GM21737 (cell line): ENCODE results near the gene PLPPR2.
"Not testable (repeated sequence)": the region's sequence is repeated elsewhere in the genome, so short reads cannot be mapped to it uniquely, and the experiment has no call there.

ENCODE experiments used
- ATAC-seq: cut with Tn5 transposase; IDR thresholded peaks from one replicate; pipeline ENCODE4 v1.9.1; 2021; ENCODE audit warnings: mild to moderate bottlenecking, moderate library complexity; ENCODE audit not compliant: unreplicated experiment

The PLPPR2 gene

DNA sequence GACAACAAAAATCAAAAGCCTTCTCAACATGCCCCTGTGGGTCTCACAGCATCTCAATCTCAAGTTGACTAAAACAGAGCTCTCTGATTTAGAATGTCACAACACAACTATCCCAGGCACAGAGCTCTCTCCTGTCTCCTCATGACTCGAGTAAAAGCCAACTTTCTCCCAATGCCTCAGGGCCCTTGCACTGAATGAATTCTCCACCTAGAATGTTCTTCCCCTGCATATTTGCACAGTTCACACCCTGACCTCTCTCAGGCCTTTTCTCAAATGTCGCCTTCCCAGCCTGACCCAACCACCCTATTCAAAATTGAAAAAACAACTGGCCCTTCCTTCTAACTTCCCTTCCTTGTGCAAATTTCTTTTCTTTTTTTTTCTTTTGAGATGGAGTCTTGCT, 15.5 kb downstream of the PLPPR2 start:
- no peak for ATAC-seq

DNA sequence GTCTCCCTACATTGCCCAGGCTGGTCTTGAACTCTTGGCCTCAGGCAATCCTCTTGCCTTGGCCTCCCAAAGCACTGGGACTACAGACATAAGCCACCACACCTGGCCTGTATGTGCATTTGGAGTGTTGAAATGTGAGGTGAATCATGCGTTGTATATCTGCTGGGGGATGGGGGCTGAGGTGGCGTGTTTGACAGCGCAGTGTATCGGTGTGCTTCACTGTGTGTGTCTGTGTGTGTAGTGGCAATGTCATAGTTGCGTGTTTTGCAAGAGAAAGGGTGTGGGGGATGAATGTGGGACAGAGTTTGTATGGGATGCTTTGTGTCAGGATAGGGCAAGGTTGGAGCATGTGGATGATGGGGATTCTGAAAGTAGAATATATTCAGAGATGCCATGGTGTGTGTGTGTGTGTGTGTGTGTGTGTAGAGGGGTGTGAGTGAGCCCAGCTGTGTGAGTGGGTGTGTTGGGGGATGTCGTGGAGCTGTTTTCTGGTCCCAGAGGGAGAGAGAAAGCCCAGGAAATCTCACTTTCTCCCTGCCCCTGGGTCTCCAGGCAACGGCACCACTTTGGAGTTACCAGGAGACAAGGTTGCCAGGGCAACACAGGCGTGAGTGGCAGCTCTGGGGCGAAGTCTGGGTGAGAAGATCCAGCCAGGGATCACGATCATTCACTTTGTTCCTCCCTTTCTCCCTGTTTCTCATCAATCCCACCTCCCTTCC, 18.1 kb downstream of the PLPPR2 start:
- no peak for ATAC-seq

DNA sequence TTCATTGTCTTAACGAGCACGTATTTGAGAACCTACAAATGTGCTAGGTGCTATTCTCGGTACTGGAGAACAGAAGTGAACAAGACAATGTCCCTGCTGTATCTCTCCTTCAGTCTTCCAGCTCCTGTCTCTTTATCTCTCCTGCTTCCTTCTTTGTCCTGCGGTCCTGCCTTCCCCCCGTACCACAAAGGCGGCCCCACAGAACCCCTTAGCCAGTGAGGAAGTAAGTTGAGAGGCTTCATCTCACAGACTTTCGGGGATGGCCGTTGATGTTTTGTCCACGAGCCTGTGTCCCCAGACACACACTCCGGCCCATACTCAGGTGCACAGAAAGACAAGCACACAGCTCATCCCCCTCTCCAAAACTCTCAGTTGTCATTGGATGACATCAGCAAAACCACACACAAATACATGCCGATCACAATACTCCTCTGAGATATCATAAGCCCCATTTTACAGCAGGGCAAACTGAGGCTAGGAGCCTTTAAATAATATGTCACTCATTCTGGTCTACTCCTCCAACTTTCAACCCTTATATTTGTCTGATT, 18.7 kb downstream of the PLPPR2 start:
- no peak for ATAC-seq

DNA sequence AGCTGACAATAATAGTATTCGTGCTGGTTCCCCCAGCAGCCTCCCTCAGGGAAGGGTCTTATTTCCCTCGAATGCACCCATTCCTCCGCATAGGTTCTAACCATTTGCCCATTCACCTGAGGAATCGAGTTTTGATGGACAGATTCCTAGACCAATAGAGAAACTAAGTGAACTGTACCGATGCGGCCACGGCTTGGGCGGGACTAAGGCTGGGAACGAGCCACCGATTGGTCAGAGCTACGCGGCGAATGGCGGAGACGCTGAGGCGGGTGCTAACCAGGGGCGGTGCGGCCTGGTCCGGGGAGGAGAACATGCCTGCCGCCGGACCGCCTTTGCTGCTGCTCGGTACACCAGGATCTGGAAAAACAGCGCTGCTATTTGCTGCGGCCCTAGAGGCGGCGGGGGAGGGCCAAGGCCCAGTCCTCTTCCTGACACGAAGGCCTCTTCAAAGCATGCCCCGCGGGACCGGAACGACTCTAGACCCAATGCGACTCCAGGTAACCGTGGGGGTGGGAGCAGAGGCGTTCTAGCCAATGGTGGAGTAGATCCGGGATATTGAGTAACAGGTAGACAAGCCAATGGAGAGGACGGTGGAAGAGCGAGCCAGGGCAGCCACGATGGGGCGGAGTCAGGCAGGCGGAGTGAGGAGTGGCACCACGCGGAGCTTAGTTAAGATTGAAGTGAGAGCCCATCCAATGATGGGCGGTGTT, 19.4 kb downstream of the PLPPR2 start, which contains the start of gene SWSAP1:
Gene SWSAP1, plus strand, starts transcription at position 234 of the 710 bp plus-strand sequence. Its CDS starts 15 bp downstream, at position 249.
- peak; percentile 78 for ATAC-seq

DNA sequence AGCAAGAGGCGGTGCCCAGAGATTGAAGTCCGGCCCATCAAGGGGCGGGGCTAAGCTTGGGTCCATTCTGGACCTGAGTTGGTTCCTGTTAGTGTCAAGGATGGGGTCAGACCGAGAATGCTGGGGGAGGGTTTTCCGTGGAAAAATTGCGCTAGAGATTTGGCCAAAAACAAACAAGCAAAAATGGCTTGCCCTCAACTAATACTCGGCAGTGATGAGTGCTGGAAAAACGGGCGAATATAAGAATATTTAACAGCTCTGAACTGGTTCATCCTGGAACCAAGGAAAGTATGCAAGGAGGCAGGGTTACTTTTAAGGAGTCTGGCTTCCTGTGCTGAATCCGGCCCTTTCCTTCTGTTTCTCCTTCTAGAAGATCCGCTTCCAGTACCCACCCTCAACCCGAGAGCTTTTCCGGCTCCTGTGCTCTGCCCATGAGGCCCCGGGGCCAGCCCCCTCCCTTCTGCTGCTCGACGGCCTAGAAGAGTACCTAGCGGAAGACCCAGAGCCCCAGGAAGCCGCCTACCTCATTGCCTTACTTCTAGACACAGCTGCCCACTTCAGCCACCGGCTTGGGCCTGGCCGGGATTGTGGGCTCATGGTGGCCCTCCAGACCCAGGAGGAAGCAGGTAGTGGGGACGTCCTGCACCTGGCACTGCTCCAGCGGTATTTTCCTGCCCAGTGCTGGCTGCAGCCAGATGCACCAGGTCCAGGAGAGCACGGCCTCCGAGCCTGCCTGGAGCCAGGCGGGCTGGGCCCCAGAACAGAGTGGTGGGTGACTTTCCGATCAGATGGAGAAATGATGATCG, 20.1 kb downstream of the PLPPR2 start:
- ATAC-seq = peak; percentile 32

DNA sequence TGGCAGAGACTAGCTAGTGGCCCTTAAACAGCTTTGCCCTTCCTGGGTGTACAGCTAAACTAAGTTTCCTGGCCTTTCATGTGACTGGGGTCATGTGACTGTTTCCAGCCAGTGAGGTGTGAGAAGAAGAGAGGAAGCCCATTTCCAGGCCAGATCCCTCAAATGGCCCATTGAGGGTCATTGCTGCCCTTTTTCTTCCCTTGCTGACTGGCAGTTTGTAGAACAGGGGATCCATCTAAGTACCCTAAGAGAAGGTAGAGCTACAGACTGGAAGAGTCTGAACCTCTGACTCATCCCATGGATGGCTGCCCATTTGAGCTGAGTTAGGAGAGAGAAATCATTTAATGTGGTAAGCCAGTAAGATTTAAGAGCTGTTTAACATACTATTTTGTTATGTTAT, 22.0 kb downstream of the PLPPR2 start:
- no peak for ATAC-seq

DNA sequence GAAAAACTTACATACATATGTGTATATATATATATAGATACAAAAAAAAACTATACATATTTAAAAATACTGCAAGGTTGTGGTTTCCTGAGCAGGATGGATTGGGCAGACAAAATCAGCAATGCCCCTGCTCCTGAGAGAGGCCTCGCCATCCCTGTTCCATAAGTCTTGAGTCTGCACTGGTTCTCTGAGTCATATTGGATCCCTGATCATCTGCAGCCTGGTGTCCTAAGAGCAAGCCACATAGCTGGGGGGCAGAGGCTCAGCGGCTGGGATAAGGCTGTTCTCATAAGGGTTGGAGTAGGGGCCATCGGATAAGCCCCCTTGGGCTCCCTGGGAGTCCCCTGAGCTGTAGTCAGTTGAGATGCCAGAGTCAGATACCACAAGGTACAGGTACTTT, 22.5 kb downstream of the PLPPR2 start:
- no peak for ATAC-seq

DNA sequence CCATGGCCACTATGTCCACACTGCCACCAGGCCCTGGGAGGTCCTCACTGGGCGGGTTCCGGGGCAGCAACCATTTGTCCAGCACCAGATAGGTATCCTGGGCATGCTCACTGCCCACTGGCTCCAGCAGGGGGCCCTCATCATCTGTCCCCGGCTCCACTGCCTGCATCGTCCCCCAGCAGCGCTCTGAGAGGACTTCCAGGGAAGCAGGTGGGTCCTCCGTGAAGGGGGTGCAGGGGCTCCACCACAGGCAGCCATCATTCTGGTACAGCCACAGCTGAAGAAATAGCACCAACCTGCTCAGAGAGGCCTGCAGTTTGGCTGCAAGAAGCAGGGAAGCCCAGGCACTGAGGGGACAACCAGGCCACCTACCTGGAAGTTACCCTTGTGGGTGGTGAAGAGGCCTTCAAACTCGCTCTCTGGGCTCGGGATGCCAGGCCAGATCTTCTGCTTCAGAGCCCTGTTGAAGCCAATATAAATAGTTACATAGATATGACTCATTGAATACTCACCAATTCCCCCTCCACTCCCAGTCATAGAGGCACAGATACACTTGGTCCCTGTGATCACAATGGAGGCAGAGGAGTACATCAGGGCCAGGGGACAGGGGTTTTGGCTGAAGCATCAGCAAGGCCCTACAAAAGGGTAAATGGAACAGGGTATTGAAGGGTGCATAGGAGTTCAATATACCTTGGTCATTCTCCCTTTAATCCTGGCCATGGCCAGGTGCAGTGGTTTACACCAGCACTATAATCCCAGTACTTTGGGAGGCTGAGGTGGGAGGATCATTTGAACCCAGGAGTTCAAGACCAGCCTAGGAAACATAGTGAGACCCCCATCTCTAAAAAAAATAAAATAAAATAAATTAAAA, 23.3 kb downstream of the PLPPR2 start:
- ATAC-seq = no peak

DNA sequence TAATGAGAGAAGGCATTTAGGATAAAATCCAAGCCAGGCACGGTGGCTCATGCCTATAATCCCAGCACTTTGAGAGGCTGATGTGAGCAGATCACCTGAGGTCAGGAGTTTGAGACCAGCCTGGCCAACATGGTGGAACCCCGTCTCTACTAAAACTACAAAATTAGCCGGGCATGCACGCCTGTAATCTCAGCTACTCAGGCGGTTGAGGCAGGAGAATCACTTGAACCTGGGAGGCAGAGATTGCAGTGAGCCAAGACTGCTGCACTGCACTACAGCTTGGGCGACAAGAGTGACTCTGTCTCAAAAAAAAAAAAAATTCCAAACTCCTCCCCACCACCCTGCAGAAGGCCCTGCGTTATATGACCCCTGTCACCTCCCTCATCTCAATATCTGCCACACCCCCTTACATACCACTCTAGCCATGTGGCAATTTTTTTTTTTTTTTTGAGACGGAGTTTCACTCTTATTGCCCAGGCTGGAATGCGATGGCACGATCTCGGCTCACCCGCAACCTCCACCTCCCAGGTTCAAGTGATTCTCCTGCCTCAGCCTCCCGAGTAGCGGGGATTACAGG, 24.1 kb downstream of the PLPPR2 start:
- not testable (repeated sequence) for ATAC-seq

DNA sequence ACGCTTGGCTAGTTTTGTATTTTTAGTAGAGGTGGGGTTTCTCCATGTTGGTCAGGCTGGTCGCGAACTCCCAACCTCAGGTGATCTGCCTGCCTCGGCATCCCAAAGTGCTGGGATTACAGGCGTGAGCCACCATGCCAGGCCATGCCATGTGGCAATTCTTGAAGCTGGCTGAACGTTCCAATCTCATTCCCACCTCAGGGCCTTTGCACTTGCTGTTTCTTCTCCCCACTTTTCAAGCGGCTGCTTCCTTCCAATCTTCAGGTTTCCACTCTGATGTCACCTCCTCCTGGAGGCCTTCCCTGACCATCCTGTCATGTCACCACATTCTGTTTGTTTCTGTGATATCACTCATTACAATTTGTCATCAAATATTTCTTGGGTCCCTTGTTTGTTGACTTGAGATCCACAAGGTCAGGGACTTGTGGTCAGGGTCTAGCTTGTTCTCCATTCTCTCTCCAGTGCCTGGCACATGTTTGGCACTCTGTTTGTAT, 24.7 kb downstream of the PLPPR2 start:
- no peak for ATAC-seq

DNA sequence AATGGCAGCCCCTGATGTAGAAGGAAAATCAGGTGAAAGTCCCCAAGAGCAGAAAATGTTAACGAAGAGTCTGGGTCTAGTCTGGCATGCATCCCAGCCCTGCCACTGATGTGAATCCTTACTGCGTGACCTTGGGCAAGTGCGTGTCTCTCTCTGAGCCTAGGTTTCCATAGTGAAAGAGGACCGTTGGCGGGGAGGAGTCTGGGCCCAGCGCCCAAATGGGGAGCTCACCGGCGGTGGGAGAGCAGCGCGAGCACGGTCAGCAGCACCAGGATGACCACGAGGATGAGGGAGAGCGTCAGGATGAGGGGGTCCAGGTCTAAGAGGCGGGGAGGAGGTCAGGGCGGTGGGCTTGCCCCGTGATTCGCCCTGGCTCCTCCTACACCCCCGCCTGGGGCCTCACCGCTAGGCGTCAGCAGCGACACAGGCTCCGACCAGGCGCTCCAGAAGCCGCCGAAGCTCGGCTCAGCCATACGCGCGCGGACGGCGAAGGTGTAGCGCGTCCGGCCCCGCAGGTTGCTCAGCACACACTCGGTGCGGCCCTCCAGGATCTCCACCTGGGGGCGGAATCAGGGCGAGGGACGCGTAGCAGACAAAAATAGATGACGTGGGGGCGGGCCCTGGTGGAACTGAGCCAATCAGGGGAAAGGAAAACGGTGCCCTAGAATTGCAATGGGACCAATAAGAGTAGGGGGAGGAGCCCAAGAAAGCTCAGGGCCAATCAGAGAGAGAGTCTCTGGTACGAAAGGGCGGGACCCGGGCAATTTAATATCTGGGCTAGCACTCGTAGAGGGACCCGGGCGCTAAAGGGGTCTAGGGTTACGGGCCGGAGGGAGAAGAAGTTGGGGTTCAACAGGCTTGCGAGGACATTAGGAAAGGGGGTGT, 25.7 kb downstream of the PLPPR2 start:
- peak; percentile 68 for ATAC-seq

DNA sequence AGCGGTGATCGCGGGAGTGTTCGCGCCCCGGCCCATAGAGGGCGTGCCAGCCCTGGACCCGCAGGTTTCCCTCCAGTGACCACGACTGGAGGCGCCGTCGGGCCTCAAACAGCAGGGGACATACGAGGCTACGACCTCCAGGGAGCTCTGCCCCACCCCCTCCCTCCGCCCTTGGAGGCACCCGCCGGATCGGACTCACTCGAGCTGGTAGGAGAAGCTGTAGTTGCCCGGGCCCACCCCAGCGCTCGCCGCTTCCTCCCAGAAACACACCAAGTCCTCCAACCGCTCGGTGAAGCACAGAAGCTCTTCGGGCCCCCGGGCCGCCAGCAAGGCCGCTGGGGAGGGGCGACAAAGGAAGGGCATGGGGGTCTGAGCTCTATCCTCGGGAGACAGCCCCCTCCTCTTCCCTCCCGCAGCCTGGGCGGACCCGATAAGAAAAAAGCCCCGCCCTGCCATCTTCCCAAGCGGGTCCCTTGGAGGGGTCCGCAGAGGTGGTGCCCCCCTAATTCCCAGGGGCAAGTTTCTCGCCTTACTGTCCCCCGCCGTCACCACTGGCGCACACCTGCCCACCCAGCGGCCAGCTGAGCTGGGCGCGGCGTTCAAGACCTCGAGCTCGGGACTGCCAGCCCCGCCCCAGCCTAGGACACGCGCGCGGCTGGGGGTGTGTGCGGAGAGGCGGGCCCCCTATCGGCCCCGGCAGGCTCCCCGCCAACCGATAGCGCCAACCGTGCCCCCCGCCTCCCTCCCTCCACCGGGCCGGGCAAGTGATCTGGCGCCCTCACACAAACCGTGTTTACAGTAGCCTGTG, 27.9 kb downstream of the PLPPR2 start:
- ATAC-seq = no peak

DNA sequence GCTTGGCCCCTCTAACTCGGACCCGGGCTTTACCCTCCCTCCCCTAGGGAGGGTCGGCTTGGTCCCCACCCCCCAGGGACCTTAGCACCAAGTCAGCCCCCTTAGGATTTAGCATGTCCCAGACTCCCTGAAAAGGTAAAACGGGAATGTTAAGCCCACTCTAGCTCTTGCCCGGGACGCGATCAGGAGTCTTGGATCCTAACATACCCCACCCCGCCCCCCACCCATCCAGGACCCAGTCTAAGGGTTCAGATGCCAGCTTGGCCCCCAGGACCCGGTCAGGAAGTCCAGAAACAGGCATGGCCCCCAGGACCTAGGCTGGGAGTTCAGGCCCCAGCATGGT, 28.4 kb downstream of the PLPPR2 start:
- ATAC-seq = no peak

DNA sequence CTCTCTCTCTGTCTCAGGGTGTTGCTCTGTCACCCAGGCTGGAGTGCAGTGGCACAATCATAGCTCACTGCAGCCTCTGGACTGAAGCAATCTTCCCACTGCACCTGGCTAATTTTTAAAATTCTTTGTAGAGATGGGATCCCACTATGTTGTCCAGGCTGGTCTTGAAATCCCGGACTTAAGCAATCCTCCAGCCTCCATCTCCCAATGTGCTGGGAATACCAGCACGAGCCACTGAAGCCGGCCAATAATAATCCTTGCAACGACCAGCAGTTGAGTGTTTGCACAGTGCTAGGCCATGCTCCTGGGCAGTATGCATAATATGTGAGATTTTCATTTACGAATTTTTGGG, 29.5 kb downstream of the PLPPR2 start:
- ATAC-seq = no peak

DNA sequence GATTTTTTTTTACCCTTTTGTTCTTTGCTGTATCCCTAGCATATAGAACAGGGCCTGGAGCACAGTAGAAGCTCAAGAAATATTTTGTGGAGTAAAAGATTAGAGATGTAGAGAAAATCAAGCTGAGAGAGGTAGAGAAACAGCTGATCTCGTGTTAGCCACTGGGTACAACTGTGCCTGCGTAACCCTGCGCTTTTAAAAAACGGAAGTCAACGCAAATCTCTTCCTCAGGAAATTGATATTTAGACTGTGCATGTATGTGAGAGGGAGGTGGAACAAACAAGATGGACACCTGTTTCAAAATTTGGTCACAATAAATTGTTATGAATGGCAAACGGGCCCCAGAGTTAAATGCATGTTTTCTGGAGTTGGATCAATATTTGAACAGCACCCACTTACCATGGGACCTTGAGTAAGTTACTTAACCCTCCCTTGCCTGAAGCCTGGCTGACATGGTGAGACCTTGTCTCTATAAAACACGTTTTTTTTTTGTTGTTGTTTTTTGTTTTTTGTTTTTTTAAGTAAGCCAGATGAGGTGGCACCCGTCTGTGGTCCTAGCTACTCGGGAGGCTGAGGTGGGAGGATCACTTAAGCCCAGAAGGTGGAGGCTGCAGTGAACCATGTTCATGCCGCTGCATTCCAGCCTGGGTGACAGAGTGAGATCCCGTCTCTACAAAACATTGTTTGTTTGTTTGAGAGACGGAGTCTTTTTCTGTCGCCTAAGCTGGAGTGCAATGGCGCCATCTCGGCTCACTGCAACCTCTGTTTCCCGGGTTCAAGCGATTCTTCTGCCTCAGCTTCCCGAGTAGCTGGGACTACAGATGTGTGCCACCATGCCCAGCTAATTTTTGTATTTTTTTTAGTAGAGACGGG, 32.2 kb downstream of the PLPPR2 start:
- no peak for ATAC-seq

DNA sequence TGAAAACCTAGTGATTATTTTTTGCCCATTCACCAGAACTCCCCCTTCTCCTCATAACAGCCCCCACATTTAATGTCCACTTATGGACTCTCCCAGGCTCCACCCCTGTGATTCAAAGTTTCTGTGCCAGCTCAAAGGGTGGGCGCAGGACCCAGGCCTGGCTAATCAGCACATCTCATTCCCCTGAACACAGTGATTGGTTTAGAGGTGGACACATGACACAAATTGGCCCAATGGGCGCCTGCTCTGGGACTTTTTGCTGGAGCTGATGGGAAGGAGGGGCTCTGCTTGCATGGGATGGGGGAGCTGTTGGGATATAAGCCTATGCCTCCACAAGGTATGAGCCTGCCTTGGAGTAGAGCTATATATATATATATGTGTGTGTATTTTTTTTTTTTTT, 35.1 kb downstream of the PLPPR2 start:
- ATAC-seq = no peak

DNA sequence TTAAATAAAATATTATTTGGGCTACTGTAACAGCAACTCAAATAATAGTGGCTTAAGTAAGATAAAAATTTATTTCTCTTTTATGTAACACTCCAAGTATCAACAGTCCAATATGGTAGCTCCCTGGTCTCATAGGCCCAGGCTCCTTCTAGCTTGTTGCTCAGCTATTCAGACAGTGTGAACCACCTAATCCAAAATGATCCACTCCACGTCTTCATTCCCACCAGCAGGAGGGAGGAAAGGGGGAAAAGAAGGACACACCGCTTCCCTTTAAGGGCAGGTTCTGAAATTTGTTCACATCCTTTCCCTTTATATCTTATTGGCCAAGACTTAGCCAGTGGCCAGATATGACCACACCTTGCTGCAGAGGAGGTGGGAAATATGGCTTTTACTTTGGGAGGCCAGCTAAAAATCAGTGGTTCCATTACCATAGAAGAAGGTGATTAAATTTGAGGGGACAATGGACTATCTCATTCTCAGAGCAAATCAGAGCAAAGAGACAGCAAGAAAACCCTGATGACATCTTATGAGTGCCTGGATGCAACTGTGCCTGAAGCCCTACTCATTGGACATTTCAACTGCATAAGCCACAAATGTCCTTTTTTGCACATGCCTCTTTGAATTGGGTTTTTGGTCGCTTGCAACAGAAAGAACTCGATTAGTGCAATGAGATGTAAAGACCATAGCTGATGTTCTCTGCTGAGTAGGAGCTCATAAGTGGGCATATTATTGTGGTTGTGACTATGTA, 35.9 kb downstream of the PLPPR2 start:
- ATAC-seq = no peak
